NCI-H1930 (cell line): ENCODE measurements around the gene MAGEA8.
"Not testable (repeated sequence)": the region's sequence is repeated elsewhere in the genome, so short reads cannot be mapped to it uniquely, and the experiment has no call there.

Experiments
- DNase-seq, 2 experiments: peaks; one replicate each; lab custom pipeline; 2025; lab: John Stamatoyannopoulos, UW

The MAGEA8 gene

DNA sequence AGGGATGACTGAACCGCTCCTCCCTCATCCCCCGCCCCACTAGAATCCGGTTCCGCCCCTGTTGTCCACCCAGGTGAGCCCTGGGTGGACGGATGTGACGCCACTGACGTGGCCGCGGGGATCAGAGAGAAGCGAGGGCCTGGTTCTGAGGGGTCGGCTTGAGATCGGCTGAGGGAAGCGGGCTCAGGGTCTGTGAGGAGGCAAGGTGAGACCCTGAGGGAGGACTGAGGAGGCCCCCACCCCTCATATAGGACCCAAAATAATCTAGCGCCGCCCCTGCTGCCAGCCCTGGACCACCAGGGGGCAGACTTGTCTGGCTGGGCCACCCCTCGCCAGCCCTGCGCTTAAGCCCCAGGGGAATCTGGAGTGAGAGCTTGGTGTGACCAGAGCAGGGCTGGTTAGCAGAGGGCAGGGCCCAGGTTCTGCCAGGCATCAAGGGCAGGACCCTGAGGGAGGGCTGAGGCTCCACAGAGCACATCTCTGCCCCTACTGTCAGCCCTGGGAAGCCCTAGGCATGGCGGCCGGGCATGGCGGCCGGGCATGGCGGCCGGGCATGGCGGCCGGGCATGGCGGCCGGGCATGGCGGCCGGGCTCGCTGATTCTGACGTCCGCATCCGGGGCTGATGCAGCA lies at the start of gene MAGEA8:
TSS of gene MAGEA8 (plus strand) at position 103 of the 631 bp plus-strand sequence. CDS start 3,090 bp downstream, outside the sequence.
- DNase-seq: no peak

GRCh38 chrX:149831473-149831872 lies 49.5 kb upstream of the MAGEA8 start:
- DNase-seq: no peak

GRCh38 chrX:149836728-149837127 lies 44.3 kb upstream of the MAGEA8 start:
- DNase-seq: not testable (repeated sequence)

DNA sequence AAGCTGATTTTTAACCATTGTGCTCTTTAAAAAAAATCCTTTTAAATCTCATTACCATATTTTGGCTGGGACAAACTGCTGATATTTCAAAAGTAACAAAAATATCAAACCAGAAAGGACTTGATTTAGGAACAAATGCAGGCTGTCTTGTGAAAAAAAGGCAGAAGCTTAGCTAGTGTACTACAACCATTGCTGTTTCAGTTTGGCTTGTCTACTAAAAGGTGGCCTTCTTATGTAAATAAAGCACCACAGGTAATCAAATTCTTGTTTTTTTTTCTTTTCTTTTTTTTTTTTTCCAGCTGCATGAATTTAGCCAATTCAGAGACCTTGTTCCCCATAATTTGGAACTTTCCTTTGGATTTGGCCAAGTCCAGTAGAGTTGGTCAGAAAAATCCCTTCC lies 43.8 kb upstream of the MAGEA8 start:
- no peak for DNase-seq

DNA sequence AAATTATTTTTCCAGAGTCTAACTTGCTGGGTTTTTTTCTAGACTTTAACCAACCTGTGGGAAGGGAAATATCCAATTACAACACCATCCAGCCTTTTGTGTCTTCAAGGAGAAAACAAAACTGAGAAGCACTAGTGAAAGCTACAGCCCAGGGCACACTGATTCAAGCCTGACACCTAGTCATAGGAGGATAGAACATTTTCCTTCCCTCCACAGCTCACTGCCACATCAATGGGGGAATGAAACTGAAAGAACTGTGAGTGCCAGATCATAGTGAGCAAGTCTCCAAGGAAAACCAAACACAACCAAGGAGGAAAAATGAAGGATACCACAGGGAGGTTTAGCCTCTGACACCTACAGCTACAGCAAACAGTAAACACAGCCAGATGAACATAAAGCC lies 43.3 kb upstream of the MAGEA8 start:
- no peak for DNase-seq

- DNase-seq: no peak
Measured at GRCh38 chrX:149841929-149842328, 39.1 kb upstream of the MAGEA8 start.

- no peak for DNase-seq
Measured at GRCh38 chrX:149845385-149845784, 35.6 kb upstream of the MAGEA8 start.

DNA sequence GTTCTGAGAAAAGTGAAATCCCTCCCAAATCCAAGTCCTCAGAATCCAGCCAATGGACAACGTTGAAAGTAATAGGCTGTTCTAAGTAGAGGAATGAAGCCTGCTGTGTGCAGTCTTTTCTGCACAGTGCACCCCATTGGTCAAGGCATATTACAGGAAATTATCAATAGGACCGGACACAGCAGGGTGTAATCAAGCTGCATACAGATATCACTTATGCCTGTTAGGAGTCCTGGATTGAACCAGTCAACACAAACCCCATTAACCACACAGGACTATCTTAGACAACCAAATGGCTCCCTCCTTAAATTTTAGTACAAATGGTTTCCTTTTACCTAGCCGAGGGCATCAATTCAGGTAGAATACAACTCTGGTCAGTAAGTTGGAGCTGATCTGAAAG lies 34.2 kb upstream of the MAGEA8 start:
- DNase-seq: no peak

DNA sequence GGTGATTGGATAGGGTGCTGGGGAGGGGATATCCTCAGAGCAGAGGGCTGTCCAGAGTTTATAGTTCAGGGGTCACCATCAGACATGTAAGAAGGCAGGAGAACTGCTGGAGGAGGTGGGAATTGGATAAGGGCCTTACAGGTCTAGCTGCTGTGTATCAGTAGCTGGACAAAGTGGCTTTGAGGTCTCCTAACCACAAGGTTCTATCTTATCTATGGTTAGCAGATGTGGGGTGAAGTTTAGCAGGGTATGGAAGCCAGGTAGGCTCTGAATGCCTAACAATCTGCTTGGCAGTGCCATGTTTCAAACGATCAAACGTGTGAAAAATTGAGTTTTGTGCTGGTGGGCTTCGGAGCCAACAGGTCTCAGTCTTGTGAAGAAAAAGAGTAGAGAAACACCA lies 32.1 kb upstream of the MAGEA8 start:
- no peak for DNase-seq

DNA sequence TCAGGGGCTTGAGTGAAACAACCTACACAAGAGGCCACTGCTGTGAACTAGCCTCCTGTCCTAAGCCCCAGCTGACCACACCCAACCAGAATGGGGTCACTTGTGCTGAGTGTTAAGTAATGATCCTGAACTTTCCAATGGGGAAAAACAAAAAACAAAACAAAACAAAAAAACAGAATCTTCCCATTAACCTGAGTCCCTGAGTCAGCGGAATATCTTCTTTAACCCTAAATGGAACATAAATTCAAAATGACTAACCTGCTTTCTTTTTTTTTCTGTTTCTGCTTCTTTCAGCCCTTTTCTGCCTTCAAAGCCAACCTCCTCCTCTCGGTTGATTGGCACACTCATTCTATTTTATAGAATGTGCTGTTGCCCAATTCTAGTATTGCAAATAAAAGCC lies 31.2 kb upstream of the MAGEA8 start:
- no peak for DNase-seq

DNA sequence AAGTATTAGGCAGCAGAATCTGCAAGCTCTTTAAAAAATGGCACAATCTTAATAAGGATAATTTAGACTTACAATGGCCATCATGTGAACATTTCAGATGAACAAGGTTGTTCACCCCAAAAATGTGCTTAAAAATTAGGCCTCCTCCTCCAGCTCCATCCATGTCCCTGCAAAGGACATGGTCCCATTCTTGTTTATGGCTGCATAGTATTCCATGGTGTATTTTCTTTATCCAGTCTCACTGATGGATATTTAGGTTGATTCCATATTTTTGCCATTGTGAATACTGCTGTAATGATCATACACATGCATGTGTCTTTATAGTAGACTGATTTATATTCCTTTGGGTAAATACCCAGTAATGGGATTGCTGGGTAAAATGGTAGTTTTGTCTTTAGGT lies 29.1 kb upstream of the MAGEA8 start:
- DNase-seq: no peak

- DNase-seq: no peak
Measured at GRCh38 chrX:149853925-149854324, 27.1 kb upstream of the MAGEA8 start.

GRCh38 chrX:149858592-149858991 lies 22.4 kb upstream of the MAGEA8 start:
- no peak for DNase-seq

DNA sequence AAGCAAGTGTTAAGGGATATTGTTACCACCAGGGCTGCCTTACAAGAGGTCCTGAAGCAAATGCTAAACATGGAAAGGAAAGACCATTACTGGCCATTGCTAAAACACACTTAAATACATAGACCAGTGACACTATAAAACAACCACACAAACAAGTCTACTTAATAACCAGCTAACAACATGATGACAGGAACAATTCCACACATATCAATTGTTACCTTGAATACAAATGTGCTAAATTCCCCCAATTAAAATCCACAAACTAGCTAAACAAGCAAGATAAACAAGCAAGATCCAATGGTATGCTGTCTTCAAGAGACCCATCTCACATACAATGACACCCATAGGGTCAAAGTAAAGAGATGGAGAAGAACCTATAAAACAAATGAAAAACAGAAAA lies 20.5 kb upstream of the MAGEA8 start:
- DNase-seq: no peak

GRCh38 chrX:149865390-149865789 lies 15.6 kb upstream of the MAGEA8 start:
- no peak for DNase-seq

DNA sequence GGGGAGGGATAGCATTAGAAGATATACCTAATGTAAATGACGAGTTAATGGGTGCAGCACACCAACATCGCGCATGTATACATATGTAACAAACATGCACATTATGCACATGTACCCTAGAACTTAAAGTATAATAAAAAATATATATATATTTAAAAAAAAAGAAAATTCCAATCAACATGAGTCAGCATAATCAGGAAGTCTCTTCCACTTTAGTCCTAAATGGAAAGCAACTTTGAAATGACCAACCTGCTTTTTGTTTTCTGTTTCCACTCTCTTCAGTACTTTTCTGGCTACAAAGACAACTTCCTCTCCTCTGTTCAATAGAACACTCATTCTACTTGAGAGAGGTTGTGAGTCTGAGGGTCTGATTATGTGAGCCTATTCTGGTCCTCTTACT lies 13.5 kb upstream of the MAGEA8 start:
- no peak for DNase-seq

- no peak for DNase-seq
Measured at GRCh38 chrX:149870840-149871239, 10.1 kb upstream of the MAGEA8 start.

DNA sequence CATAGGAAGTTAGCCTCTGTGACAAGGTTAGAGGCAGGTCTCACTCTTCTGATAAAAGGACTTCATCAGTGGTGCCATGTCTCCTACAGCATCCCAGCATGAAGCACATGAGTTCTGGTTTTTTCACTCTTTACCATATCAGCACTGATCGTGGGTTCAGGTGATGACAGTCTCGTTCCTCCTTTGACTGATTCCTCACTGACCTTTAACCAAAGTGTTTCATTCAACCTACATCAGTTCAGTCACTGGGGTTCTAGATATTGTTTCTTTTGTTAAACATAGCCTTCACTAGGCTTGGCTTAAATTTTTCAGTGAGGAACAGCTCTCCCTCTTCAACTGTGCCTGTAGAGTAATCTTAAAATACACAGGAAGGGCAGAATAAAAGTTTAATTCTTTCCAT lies 9.6 kb upstream of the MAGEA8 start:
- no peak for DNase-seq

DNA sequence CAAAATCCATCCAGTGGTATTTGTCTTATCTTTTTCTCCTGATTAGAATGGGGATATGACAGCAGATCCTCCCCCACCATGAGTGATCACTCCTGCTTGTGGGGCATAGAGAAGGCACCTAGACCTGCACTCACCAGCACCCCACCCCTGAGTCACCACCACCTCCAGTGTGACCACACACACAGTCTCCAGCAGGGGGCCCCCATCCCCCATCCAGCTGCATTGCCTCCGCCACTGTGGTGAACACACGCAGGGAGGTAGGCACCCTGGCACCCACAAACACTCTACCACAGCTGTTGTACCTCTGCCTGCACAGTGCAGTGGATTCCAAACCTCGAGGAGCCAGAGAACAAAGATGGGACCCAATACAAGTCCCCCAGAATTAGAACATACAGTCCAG lies 9.0 kb upstream of the MAGEA8 start:
- DNase-seq: peak in 1 of 2 experiments; percentile 4

- DNase-seq: no peak
Measured at GRCh38 chrX:149877157-149877556, 3.8 kb upstream of the MAGEA8 start.

GRCh38 chrX:149877636-149878035 lies 3.3 kb upstream of the MAGEA8 start:
- no peak for DNase-seq

- not testable (repeated sequence) for DNase-seq
Measured at GRCh38 chrX:149890828-149891227, 9.8 kb downstream of the MAGEA8 start.

DNA sequence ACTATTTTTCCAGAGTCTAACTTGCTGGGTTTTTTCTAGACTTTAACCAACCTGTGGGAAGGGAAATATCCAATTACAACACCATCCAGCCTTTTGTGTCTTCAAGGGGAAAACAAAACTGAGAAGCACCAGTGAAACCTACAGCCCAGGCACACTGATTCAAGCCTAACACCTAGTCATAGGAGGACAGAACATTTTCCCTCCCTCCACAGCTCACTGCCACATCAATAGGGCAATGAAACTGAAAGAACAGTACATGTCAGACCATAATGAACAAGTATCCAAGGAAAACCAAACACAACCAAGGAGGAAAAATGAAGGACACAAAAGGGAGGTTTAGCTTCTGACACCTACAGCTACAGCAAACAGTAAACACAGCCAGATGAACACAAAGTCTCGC lies 17.6 kb downstream of the MAGEA8 start:
- no peak for DNase-seq

DNA sequence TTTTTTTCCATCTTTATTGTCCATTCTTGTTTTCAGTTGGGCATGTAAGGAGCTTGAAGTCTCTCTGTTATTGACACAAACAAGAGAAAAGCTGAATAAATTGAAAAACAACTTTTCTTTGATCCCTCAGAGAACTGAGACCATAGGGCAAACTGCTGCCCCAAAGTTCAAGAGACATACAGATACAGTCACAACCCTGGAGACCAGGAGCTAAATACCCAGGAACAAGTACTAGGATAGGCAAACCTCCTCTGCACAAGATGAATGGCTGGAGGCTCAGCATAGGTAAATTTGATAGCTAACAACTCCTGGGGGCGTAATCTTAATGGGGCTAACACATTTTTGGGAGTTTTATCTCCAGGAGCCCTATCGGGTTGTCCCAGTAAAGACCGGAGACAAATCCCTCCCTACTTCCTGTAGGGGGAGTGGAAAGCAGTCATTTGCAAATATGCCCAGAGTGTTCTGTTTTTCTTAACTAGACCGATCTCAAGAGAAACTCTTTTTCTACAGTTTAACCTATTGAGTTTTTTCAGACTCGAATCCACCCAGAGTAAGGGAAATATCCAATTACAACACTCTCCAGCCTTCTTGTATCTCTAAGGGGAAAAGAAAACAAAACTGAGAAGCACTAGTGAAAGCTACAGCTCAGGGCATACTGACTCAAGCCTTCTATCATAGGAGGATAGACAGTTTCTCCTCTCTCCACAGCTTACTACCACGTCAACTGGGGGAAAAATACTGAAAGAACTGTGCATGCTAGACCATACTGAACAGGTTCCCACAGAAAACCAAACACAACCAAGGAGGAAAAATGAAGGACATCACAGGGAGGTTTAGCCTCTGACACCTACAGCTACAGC lies 23.1 kb downstream of the MAGEA8 start:
- no peak for DNase-seq
